K562 (cell line): ENCODE measurements around the gene ADGRB3. TPM values are rescaled to one million over a fixed set of nuclear protein-coding genes. Genes with fewer than 3 reads are reported as not detected.

Source experiments
- CCAR2 ChIP-seq: fragments of 200-400 bp; formaldehyde crosslinking; IDR thresholded peaks from 2 replicates; pipeline ENCODE4 v1.6.1; 2017; ENCODE audit warnings: mild to moderate bottlenecking, low read depth, low read length
- EHMT2 ChIP-seq: fragments of 450-650 bp; IDR thresholded peaks from 2 replicates; pipeline ENCODE4 v1.6.1; 2018; ENCODE audit warnings: antibody characterized with exemption
- ERF ChIP-seq: fragments of 450-650 bp; formaldehyde crosslinking; IDR thresholded peaks from 2 replicates; pipeline ENCODE4 v1.4.0; 2020; ENCODE audit warnings: mild to moderate bottlenecking, mixed read lengths
- KDM1A ChIP-seq, 2 experiments: fragments of 450-650 bp; IDR thresholded peaks; 2 replicates each; pipeline ENCODE4 v1.6.1; 2016; ENCODE audit warnings: mild to moderate bottlenecking in 2 of 2
- MEF2D ChIP-seq: conservative IDR thresholded peaks from 2 replicates; pipeline ENCODE4 v1.6.1; 2016; ENCODE audit warnings: low read depth, missing genetic modification characterization, missing compliant biosample characterization
- NCOR1 ChIP-seq: fragments of 450-650 bp; IDR thresholded peaks from 2 replicates; pipeline ENCODE4 v1.6.1; 2016; ENCODE audit warnings: mild to moderate bottlenecking, moderate library complexity
- ZNF253 ChIP-seq: fragments of 250-450 bp; sonication (Bioruptor Pico); conservative IDR thresholded peaks from 2 replicates; pipeline ENCODE4 v1.6.1; 2021; ENCODE audit warnings: mild to moderate bottlenecking
- polyA plus RNA-seq, 8 experiments: library from polyadenylated mRNA; depleted of rRNA in 4 of 8; stranded (reverse) in 5 of 8; unstranded in 3 of 8; fragments of >200 nt; fragmentation: Nextera tagmentation in 2 of 8; fragmentation: Illumina TruSeq in 1 of 8; extraction: Ambion mirVana in 2 of 8; extraction: Trizol in 1 of 8; gene quantifications; 2 replicates each; pipeline versions ENCODE4 v1.2.1 to v1.2.3, GENCODE V29; 2011 to 2014; ENCODE audit warnings: inconsistent platforms in 1 of 8, missing spikeins in 1 of 8
- total RNA-seq, 7 experiments: library from RNA; depleted of rRNA in 6 of 7; stranded (reverse); fragments of >200 nt in 6 of 7; fragmentation: Illumina TruSeq in 2 of 7; extraction: Trizol in 2 of 7; gene quantifications; 2 replicates each; pipeline versions ENCODE4 v1.2.1 to v1.2.3, GENCODE V29; 2011 to 2021; ENCODE audit warnings: low replicate concordance in 1 of 7
- TF ChIP-seq, protein P1 (sequence below): fragments of 450-650 bp; IDR thresholded peaks from 2 replicates; pipeline ENCODE4 v1.6.1; 2017; ENCODE audit warnings: antibody characterized with exemption, mild to moderate bottlenecking
- TF ChIP-seq, protein P2 (sequence below): fragments of 250-450 bp; sonication (Bioruptor Pico); IDR thresholded peaks from 2 replicates; pipeline ENCODE4 v1.8.0; 2021; ENCODE audit warnings: borderline replicate concordance, mild to moderate bottlenecking, moderate library complexity; ENCODE audit not compliant: poor library complexity, severe bottlenecking
- TF ChIP-seq, protein P3 (sequence below): fragments of 250-450 bp; sonication (Bioruptor Pico); IDR thresholded peaks from 2 replicates; pipeline ENCODE4 v1.4.0; 2020; ENCODE audit warnings: mild to moderate bottlenecking, moderate library complexity
- TF ChIP-seq, protein P4 (sequence below): fragments of 450-650 bp; IDR thresholded peaks from 2 replicates; pipeline ENCODE4 v1.6.1; 2016; ENCODE audit warnings: antibody characterized with exemption
- TF ChIP-seq, protein P5 (sequence below): fragments of 250-450 bp; sonication (Bioruptor Pico); IDR thresholded peaks from 2 replicates; pipeline ENCODE4 v1.5.0; 2020; ENCODE audit warnings: mild to moderate bottlenecking, borderline replicate concordance
- TF ChIP-seq, protein P6 (sequence below): fragments of 450-650 bp; formaldehyde crosslinking; IDR thresholded peaks from 2 replicates; pipeline ENCODE4 v1.4.0; 2020; ENCODE audit warnings: mild to moderate bottlenecking, moderate library complexity

Gene ADGRB3
- total and polyA plus RNA-seq, 9 of the 15 experiments (the other 6 are each of a cell fraction or from before 2014, with no cell fraction given), result 0.90 to 7.8 (median 2.4) TPM

DNA sequence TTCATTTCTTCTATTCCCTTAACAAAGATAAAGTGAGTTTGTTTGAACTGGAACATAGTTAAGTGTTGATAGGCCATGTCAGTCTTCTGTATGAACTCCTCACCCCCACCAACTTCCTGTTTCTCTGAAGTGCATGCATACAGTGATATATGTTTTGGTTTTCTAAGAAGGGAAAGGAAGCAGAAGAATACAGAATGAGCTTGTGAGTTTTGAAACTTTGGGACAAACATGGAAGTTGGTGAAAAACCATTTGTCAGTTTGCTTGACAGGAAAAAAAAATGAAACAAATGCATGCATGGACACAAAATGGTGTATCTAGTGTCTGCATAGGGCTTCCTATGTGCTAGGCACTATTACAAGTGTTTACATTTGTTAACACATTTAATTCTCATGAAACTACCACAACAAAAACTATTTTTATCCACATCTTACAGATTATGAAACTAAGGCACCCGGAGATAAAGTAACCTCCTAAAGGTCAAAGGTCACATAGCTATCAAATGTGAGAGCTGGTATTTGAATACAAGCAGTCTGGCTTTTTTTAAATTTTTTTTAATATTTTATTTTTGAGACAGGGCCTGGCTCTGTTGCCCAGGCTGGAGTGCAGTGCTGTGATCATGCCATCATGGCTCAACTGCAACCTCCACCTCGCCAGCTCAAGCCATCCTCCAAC, 105.9 kb downstream of the ADGRB3 start (continued):
- TF ChIP-seq, protein P1, sequence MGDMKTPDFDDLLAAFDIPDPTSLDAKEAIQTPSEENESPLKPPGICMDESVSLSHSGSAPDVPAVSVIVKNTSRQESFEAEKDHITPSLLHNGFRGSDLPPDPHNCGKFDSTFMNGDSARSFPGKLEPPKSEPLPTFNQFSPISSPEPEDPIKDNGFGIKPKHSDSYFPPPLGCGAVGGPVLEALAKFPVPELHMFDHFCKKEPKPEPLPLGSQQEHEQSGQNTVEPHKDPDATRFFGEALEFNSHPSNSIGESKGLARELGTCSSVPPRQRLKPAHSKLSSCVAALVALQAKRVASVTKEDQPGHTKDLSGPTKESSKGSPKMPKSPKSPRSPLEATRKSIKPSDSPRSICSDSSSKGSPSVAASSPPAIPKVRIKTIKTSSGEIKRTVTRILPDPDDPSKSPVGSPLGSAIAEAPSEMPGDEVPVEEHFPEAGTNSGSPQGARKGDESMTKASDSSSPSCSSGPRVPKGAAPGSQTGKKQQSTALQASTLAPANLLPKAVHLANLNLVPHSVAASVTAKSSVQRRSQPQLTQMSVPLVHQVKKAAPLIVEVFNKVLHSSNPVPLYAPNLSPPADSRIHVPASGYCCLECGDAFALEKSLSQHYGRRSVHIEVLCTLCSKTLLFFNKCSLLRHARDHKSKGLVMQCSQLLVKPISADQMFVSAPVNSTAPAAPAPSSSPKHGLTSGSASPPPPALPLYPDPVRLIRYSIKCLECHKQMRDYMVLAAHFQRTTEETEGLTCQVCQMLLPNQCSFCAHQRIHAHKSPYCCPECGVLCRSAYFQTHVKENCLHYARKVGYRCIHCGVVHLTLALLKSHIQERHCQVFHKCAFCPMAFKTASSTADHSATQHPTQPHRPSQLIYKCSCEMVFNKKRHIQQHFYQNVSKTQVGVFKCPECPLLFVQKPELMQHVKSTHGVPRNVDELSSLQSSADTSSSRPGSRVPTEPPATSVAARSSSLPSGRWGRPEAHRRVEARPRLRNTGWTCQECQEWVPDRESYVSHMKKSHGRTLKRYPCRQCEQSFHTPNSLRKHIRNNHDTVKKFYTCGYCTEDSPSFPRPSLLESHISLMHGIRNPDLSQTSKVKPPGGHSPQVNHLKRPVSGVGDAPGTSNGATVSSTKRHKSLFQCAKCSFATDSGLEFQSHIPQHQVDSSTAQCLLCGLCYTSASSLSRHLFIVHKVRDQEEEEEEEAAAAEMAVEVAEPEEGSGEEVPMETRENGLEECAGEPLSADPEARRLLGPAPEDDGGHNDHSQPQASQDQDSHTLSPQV, result peak; percentile 99
- peak; percentile 77; the same call in 1 of the 2 replicates for TF ChIP-seq EHMT2
- TF ChIP-seq, protein P2, sequence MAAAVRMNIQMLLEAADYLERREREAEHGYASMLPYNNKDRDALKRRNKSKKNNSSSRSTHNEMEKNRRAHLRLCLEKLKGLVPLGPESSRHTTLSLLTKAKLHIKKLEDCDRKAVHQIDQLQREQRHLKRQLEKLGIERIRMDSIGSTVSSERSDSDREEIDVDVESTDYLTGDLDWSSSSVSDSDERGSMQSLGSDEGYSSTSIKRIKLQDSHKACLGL, result peak; percentile 54
- TF ChIP-seq ERF (CRISPR knock-in tag), result 0 out of 2 replicates have a peak, but pooled peaks have one; percentile 68
- TF ChIP-seq, protein P3, sequence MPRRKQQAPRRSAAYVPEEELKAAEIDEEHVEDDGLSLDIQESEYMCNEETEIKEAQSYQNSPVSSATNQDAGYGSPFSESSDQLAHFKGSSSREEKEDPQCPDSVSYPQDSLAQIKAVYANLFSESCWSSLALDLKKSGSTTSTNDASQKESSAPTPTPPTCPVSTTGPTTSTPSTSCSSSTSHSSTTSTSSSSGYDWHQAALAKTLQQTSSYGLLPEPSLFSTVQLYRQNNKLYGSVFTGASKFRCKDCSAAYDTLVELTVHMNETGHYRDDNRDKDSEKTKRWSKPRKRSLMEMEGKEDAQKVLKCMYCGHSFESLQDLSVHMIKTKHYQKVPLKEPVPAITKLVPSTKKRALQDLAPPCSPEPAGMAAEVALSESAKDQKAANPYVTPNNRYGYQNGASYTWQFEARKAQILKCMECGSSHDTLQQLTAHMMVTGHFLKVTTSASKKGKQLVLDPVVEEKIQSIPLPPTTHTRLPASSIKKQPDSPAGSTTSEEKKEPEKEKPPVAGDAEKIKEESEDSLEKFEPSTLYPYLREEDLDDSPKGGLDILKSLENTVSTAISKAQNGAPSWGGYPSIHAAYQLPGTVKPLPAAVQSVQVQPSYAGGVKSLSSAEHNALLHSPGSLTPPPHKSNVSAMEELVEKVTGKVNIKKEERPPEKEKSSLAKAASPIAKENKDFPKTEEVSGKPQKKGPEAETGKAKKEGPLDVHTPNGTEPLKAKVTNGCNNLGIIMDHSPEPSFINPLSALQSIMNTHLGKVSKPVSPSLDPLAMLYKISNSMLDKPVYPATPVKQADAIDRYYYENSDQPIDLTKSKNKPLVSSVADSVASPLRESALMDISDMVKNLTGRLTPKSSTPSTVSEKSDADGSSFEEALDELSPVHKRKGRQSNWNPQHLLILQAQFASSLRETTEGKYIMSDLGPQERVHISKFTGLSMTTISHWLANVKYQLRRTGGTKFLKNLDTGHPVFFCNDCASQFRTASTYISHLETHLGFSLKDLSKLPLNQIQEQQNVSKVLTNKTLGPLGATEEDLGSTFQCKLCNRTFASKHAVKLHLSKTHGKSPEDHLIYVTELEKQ (CRISPR knock-in tag), result peak; percentile 94
- TF ChIP-seq NCOR1, result peak; percentile 36; the same call in 1 of the 2 replicates
- TF ChIP-seq MEF2D (tag), result peak; percentile 88
- TF ChIP-seq ZNF253 (CRISPR knock-in tag), result no peak
- peak in 1 of 2 experiments; percentile 24; a peak in 1 of 4 replicates for TF ChIP-seq KDM1A (IDR thresholded peaks at IDR 0.05)
- TF ChIP-seq CCAR2, result no peak
- TF ChIP-seq, protein P4, sequence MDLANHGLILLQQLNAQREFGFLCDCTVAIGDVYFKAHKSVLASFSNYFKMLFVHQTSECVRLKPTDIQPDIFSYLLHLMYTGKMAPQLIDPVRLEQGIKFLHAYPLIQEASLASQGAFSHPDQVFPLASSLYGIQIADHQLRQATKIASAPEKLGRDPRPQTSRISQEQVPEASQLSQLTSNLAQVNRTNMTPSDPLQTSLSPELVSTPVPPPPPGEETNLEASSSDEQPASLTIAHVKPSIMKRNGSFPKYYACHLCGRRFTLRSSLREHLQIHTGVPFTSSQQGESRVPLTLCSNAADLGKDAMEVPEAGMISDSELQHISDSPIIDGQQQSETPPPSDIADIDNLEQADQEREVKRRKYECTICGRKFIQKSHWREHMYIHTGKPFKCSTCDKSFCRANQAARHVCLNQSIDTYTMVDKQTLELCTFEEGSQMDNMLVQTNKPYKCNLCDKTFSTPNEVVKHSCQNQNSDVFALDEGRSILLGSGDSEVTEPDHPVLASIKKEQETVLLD, result 0 out of 2 replicates have a peak, but pooled peaks have one; percentile 26
- TF ChIP-seq, protein P5, sequence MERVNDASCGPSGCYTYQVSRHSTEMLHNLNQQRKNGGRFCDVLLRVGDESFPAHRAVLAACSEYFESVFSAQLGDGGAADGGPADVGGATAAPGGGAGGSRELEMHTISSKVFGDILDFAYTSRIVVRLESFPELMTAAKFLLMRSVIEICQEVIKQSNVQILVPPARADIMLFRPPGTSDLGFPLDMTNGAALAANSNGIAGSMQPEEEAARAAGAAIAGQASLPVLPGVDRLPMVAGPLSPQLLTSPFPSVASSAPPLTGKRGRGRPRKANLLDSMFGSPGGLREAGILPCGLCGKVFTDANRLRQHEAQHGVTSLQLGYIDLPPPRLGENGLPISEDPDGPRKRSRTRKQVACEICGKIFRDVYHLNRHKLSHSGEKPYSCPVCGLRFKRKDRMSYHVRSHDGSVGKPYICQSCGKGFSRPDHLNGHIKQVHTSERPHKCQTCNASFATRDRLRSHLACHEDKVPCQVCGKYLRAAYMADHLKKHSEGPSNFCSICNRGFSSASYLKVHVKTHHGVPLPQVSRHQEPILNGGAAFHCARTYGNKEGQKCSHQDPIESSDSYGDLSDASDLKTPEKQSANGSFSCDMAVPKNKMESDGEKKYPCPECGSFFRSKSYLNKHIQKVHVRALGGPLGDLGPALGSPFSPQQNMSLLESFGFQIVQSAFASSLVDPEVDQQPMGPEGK (CRISPR knock-in tag), result peak; percentile 93
- TF ChIP-seq, protein P6, sequence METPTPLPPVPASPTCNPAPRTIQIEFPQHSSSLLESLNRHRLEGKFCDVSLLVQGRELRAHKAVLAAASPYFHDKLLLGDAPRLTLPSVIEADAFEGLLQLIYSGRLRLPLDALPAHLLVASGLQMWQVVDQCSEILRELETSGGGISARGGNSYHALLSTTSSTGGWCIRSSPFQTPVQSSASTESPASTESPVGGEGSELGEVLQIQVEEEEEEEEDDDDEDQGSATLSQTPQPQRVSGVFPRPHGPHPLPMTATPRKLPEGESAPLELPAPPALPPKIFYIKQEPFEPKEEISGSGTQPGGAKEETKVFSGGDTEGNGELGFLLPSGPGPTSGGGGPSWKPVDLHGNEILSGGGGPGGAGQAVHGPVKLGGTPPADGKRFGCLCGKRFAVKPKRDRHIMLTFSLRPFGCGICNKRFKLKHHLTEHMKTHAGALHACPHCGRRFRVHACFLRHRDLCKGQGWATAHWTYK (CRISPR knock-in tag), result peak; percentile 91
